PFSK-1 (cell line): ENCODE results near the gene ACTC1.

Experiments used
- POLR2AphosphoS5 ChIP-seq: IDR thresholded peaks from 2 replicates; pipeline ENCODE4 v1.6.1; 2012; ENCODE audit warnings: low read depth, mild to moderate bottlenecking, control low read depth, low read length, moderate library complexity
- SIN3A ChIP-seq: IDR thresholded peaks from 2 replicates; pipeline ENCODE4 v1.6.1; 2012; ENCODE audit warnings: mild to moderate bottlenecking, low read length, moderate library complexity, borderline replicate concordance; ENCODE audit not compliant: insufficient read depth
- TAF1 ChIP-seq: IDR thresholded peaks from 2 replicates; pipeline ENCODE4 v1.6.1; 2012; ENCODE audit warnings: low read length, control low read depth, borderline replicate concordance; ENCODE audit not compliant: insufficient read depth

GRCh38 chr15:34802803-34803750, 7.7 kb upstream of the ACTC1 start:
- TF ChIP-seq POLR2AphosphoS5 = no peak
- TF ChIP-seq SIN3A = no peak
- TF ChIP-seq TAF1 = no peak
